ENCODE measurements around the gene LSS. TPM values are rescaled to one million over a fixed set of nuclear protein-coding genes. Genes with fewer than 3 reads are reported as not detected.

LSS gene
- total and polyA plus RNA-seq, 7 donors, result 17.4 to 78.6 (median 51.7) TPM

- no peak overlapping the region for H3K27ac ChIP-seq
- H3K9me3 ChIP-seq, result no peaks in the 10 kb centered on the region
- no peaks in the 10 kb centered on the region for H3K27me3 ChIP-seq
- TF ChIP-seq POLR2A (IDR thresholded peaks at IDR 0.05) (no peak), EP300 (IDR thresholded peaks at IDR 0.05) (no peak), CTCF (IDR thresholded peaks at IDR 0.05) (no peak), POLR2AphosphoS5 (IDR thresholded peaks at IDR 0.05) (no peak)
- no peaks in the 10 kb centered on the region for H3K4me1 ChIP-seq
- peak; percentile 55 for DNase-seq
- intact Hi-C loops (cut with DNase I), result no loop called here
- H3K36me3 ChIP-seq, result peaks cover 10 to 97% (median 52%) of the 10 kb centered on the region in 4 donors
- no peak overlapping the region for H3K4me3 ChIP-seq
- 92 to 94% methylated on average over 27 of the region's 27 CpGs for WGBS, 2 donors
These were observed 20.5 kb downstream of the LSS start for GRCh38 chr21:46207920-46208591.

DNA sequence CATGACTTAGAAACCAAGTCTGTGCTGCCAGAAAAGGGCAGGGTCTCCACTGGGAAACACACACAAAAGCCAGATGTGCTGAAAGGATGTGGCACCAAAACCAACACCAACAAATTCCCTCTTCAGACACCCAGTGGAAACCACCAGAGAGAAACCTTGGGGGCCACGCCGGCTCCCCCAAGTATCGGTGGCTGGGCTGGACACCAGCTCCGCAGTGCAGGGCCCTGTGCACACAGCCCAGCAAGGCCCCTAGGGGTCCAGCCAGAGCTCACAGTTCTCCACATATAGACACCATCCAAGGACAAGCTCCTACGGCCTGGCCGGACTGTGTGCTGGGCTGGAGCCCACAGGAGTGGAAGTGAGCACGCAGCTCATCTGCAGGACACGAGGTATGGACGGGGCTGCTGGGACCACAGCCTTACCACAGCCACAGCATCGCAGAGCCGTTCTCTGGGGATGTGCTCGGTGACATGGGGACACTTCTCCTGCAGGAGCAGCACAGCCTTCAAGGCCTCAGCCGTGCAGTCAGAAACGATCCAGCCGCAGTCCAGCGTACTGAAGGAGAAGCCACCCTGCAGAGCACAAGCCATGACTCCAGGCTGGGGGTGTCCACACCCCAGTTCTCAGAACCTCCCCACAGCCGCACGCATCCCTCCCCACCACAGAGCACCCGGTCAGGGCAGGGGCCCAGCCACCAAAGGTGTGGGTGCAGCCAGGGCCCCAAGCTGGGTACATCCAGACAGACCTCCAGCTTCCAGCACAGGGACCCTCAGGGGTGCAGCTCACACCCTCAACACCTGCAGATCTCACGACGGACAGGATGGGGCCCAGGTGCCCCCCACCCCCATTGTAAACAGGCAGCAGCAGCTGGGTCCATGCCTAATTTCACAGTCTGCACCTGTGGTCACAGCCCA is 21.3 kb downstream of the LSS start:
- Histone ChIP-seq H3K27ac (no peak overlapping the region), H3K4me1 (no peaks in the 10 kb centered on the region), H3K9me3 (no peaks in the 10 kb centered on the region), H3K27me3 (no peaks in the 10 kb centered on the region), H3K4me3 (no peak overlapping the region), H3K36me3 (peaks cover 10 to 97% (median 54%) of the 10 kb centered on the region in 4 donors)
- WGBS, 2 donors, result 94% methylated on average over 21 of the region's 21 CpGs
- intact Hi-C loops (cut with DNase I), result no loop called here
- no peak for TF ChIP-seq POLR2A (IDR thresholded peaks at IDR 0.05)
- no peak for TF ChIP-seq POLR2AphosphoS5 (IDR thresholded peaks at IDR 0.05)
- no peak for TF ChIP-seq EP300 (IDR thresholded peaks at IDR 0.05)
- TF ChIP-seq CTCF (IDR thresholded peaks at IDR 0.05), result no peak
- DNase-seq, result peak; percentile 59

DNA sequence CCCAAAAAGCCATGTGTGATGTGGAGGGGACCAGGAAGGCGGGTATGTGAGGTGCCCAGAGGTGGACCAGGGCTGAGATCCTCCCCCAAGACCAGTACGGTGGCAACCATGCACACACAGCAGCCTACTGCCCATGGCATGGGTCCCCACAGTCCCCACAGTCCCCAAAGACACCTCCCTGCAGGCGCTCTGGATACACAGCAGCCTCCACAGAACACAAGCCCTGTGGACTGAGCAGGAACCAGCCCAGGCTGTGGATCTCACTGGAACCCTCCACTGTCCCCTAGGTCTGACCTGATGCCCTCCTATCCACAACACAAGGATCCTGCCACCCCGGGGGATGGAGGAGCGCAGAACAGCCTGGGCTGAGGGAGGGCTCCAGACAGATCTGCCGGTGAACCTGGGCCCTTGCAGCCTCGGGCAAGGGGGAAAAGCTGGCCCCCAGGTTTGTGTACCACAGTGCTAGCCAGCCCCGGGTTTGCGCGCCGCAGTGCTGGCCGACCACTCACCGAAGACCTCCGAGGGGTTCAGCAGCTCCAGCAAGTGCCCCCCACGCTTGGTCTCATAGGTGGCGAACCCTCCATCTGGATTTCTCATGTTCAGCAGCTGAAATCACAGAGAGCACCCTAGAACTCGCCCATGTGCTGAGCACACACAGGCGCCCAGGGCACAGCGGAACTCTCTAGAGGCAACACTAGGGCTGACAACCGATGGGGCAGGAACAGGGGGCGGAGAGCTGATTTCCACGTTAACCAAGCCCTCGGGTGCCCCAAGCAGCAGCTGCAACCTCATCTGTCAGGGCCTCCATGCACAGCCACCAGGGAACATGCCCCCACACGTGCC is 22.2 kb downstream of the LSS start:
- intact Hi-C loops (cut with DNase I), result no loop called here
- H3K4me3 ChIP-seq, result no peak overlapping the region
- H3K36me3 ChIP-seq, result peaks cover 10 to 88% (median 51%) of the 10 kb centered on the region in 4 donors
- DNase-seq, result peak; percentile 55
- H3K27ac ChIP-seq, result no peak overlapping the region
- WGBS, 2 donors, result 94% methylated on average over 24 of the region's 24 CpGs
- no peaks in the 10 kb centered on the region for H3K27me3 ChIP-seq
- H3K4me1 ChIP-seq, result no peaks in the 10 kb centered on the region
- no peaks in the 10 kb centered on the region for H3K9me3 ChIP-seq
- no peak for TF ChIP-seq POLR2AphosphoS5 (IDR thresholded peaks at IDR 0.05)
- TF ChIP-seq POLR2A (IDR thresholded peaks at IDR 0.05), result no peak
- no peak for TF ChIP-seq EP300 (IDR thresholded peaks at IDR 0.05)
- no peak for TF ChIP-seq CTCF (IDR thresholded peaks at IDR 0.05)

DNA sequence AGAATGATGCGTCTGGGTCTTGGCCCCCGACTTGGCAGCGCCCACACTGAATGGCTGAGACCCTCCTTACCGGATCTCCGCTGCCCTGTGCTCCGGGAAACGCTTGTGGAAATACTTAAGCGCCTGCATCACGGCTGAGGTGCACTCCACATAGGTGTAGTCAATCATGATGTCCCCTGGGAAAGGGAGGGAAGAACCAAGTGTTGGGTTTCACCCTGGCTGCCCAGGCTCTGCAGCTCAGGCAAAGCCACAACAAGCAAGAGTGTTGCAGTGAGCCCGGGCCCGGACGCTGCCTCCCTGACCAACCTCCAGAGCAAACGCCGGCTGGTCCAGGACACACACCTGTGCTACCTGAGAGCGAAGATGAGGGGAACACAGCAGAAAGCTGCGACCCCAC is 22.8 kb downstream of the LSS start:
- 96% methylated on average over 16 of the region's 16 CpGs for WGBS, 2 donors
- Histone ChIP-seq H3K36me3 (peaks cover 8 to 85% (median 51%) of the 10 kb centered on the region in 4 donors), H3K4me3 (no peak overlapping the region), H3K4me1 (no peaks in the 10 kb centered on the region), H3K9me3 (no peaks in the 10 kb centered on the region), H3K27ac (no peak overlapping the region), H3K27me3 (no peaks in the 10 kb centered on the region)
- TF ChIP-seq CTCF (IDR thresholded peaks at IDR 0.05) (no peak), EP300 (IDR thresholded peaks at IDR 0.05) (no peak), POLR2A (IDR thresholded peaks at IDR 0.05) (no peak), POLR2AphosphoS5 (IDR thresholded peaks at IDR 0.05) (no peak)
- no peak for DNase-seq
- intact Hi-C loops (cut with DNase I), result no loop called here
